H9 (cell line): ENCODE results near the gene GAREM2. TPM values are rescaled to one million over a fixed set of nuclear protein-coding genes. Genes with fewer than 3 reads are reported as not detected.
A peak's percentile ranks its signal among the peaks of the same experiment; 100 is the strongest.

Experiments
- DNase-seq: peaks from one replicate; pipeline ENCODE4 v3.0.0-alpha.2; 2017
- H2AFZ ChIP-seq: one replicate; pipeline ENCODE4 v1.6.1; 2013; ENCODE audit warnings: mild to moderate bottlenecking, low read length, control low read depth, moderate library complexity
- H2AK5ac ChIP-seq: 2 replicates; pipeline ENCODE4 v1.6.1; 2013; ENCODE audit warnings: low read length, control low read depth, mixed read lengths; ENCODE audit not compliant: insufficient read length
- H2BK120ac ChIP-seq: one replicate; pipeline ENCODE4 v1.6.1; 2013; ENCODE audit warnings: low read depth, mild to moderate bottlenecking, low read length, control low read depth, inconsistent platforms; ENCODE audit not compliant: poor library complexity, severe bottlenecking
- H2BK12ac ChIP-seq: 2 replicates; pipeline ENCODE4 v1.6.1; 2013; ENCODE audit warnings: low read length, control low read depth, mixed read lengths, low read depth; ENCODE audit not compliant: insufficient read length
- H2BK15ac ChIP-seq: 2 replicates; pipeline ENCODE4 v1.6.1; 2013; ENCODE audit warnings: low read depth, low read length, control low read depth
- H2BK20ac ChIP-seq: one replicate; pipeline ENCODE4 v1.6.1; 2013; ENCODE audit warnings: low read depth, mild to moderate bottlenecking, low read length, control low read depth, inconsistent platforms; ENCODE audit not compliant: poor library complexity, severe bottlenecking
- H2BK5ac ChIP-seq: 2 replicates; pipeline ENCODE4 v1.6.1; 2013; ENCODE audit warnings: low read length, control low read depth, mixed read lengths; ENCODE audit not compliant: insufficient read length
- H3K14ac ChIP-seq: 2 replicates; pipeline ENCODE4 v1.6.1; 2013; ENCODE audit warnings: low read length, control low read depth; ENCODE audit not compliant: insufficient read depth
- H3K18ac ChIP-seq: 2 replicates; pipeline ENCODE4 v1.6.1; 2013; ENCODE audit warnings: low read depth, mild to moderate bottlenecking, mixed read lengths, low read length, control low read depth; ENCODE audit not compliant: insufficient read length
- H3K23ac ChIP-seq: 2 replicates; pipeline ENCODE4 v1.6.1; 2013; ENCODE audit warnings: low read length, control low read depth, mixed read lengths, low read depth; ENCODE audit not compliant: insufficient read length
- H3K23me2 ChIP-seq: 2 replicates; pipeline ENCODE4 v1.6.1; 2013; ENCODE audit warnings: low read depth, mild to moderate bottlenecking, mixed read lengths, low read length, control low read depth; ENCODE audit not compliant: insufficient read length, poor library complexity, severe bottlenecking
- H3K27ac ChIP-seq: 2 replicates; pipeline ENCODE4 v1.5.1; 2013; ENCODE audit warnings: low read length, control low read depth, mixed read lengths, low read depth; ENCODE audit not compliant: insufficient read length
- H3K27me3 ChIP-seq: 2 replicates; pipeline ENCODE4 v1.6.1; 2013; ENCODE audit warnings: low read length, control low read depth, inconsistent platforms; ENCODE audit not compliant: insufficient read depth
- H3K4ac ChIP-seq: 2 replicates; pipeline ENCODE4 v1.6.1; 2013; ENCODE audit warnings: low read depth, mild to moderate bottlenecking, control low read depth, inconsistent platforms, low read length, moderate library complexity
- H3K4me1 ChIP-seq: 2 replicates; pipeline ENCODE4 v1.6.1; 2013; ENCODE audit warnings: low read length, control low read depth, inconsistent platforms; ENCODE audit not compliant: insufficient read depth
- H3K4me2 ChIP-seq: 2 replicates; pipeline ENCODE4 v1.6.1; 2013; ENCODE audit warnings: low read length, control low read depth, mixed read lengths; ENCODE audit not compliant: insufficient read length, insufficient read depth
- H3K56ac ChIP-seq: 2 replicates; pipeline ENCODE4 v1.6.1; 2013; ENCODE audit warnings: low read depth, mild to moderate bottlenecking, mixed read lengths, low read length, control low read depth; ENCODE audit not compliant: insufficient read length
- H3K79me1 ChIP-seq: 2 replicates; pipeline ENCODE4 v1.6.1; 2013; ENCODE audit warnings: low read depth, mild to moderate bottlenecking, moderate library complexity, low read length, control low read depth, inconsistent platforms; ENCODE audit not compliant: insufficient read depth, poor library complexity, severe bottlenecking
- H3K79me2 ChIP-seq: 2 replicates; pipeline ENCODE4 v1.6.1; 2013; ENCODE audit warnings: low read length, control low read depth, inconsistent platforms; ENCODE audit not compliant: insufficient read depth
- H3K9ac ChIP-seq: 2 replicates; pipeline ENCODE4 v1.6.1; 2013; ENCODE audit warnings: low read length, control low read depth, mixed read lengths; ENCODE audit not compliant: insufficient read length; ENCODE audit errors: extremely low read depth
- H3K9me3 ChIP-seq: one replicate; pipeline ENCODE4 v1.6.1; 2013; ENCODE audit warnings: low read depth, low read length, inconsistent platforms; ENCODE audit not compliant: control insufficient read depth
- H3T11ph ChIP-seq: one replicate; pipeline ENCODE4 v1.6.1; 2013; ENCODE audit warnings: mild to moderate bottlenecking, low read length, control low read depth, inconsistent platforms
- H4K20me1 ChIP-seq: one replicate; pipeline ENCODE4 v1.6.1; 2013; ENCODE audit not compliant: control insufficient read depth, insufficient read length, insufficient read depth
- H4K5ac ChIP-seq: 2 replicates; pipeline ENCODE4 v1.6.1; 2013; ENCODE audit warnings: low read depth, mild to moderate bottlenecking, mixed read lengths, low read length, control low read depth; ENCODE audit not compliant: insufficient read length
- H4K8ac ChIP-seq: replicated peaks from 2 replicates; pipeline ENCODE4 v1.6.1; 2013; ENCODE audit warnings: low read length, control low read depth, mixed read lengths, low read depth; ENCODE audit not compliant: insufficient read length
- H4K91ac ChIP-seq: 2 replicates; pipeline ENCODE4 v1.6.1; 2013; ENCODE audit warnings: low read depth, mild to moderate bottlenecking, moderate library complexity, mixed read lengths, low read length, control low read depth; ENCODE audit not compliant: insufficient read length
- H3K27ac Mint-ChIP-seq, 3 experiments: 2 replicates in 2 of 3; 3 replicates in 1 of 3; pipeline ENCODE4 v1.8.0; 2020 to 2021; ENCODE audit warnings: mixed read lengths in 3 of 3, mild to moderate bottlenecking in 1 of 3, moderate library complexity in 1 of 3
- H3K27me3 Mint-ChIP-seq: 2 replicates; pipeline ENCODE4 v1.8.0; 2021; ENCODE audit warnings: low read depth, mild to moderate bottlenecking, moderate library complexity, mixed read lengths
- H3K36me3 Mint-ChIP-seq, 3 experiments: 2 replicates in 2 of 3; 3 replicates in 1 of 3; pipeline ENCODE4 v1.8.0; 2020 to 2021; ENCODE audit warnings: low read depth in 3 of 3, mixed read lengths in 3 of 3; ENCODE audit not compliant: insufficient read depth in 1 of 3
- H3K4me1 Mint-ChIP-seq, 2 experiments: 2 replicates each; pipeline ENCODE4 v1.8.0; 2020; ENCODE audit warnings: mixed read lengths in 2 of 2
- H3K4me3 Mint-ChIP-seq, 2 experiments: 2 replicates in 1 of 2; 3 replicates in 1 of 2; pipeline ENCODE4 v1.8.0; 2020 to 2021; ENCODE audit warnings: mild to moderate bottlenecking in 2 of 2, mixed read lengths in 2 of 2, moderate library complexity in 1 of 2
- H3K9me3 Mint-ChIP-seq, 2 experiments: 2 replicates in 1 of 2; 3 replicates in 1 of 2; pipeline ENCODE4 v1.8.0; 2020; ENCODE audit warnings: mild to moderate bottlenecking in 2 of 2, mixed read lengths in 2 of 2, moderate library complexity in 1 of 2
- WGBS: extraction: QIAGEN DNeasy Blood & Tissue Kit; methylation state at CpG from one replicate; pipeline ENCODE4 v1.1.7; 2013; ENCODE audit warnings: missing lambda C conversion rate, low lambda C conversion rate, mixed read lengths; ENCODE audit not compliant: insufficient read length; ENCODE audit errors: extremely low coverage; 5-methylcytosine and 5-hydroxymethylcytosine counted together
- total RNA-seq: library from RNA; stranded (reverse); gene quantifications from 2 replicates; pipeline ENCODE4 v1.2.1, GENCODE V29; 2021
- TF ChIP-seq, protein P1 (sequence below): fragments of 200-600 bp; sonication (generic); conservative IDR thresholded peaks from 3 replicates; pipeline ENCODE4 v1.8.0; 2021; ENCODE audit warnings: antibody characterized with exemption, mild to moderate bottlenecking

GAREM2 gene
- total RNA-seq, 1 experiment from 2014 or later, result 14.4 TPM

DNA sequence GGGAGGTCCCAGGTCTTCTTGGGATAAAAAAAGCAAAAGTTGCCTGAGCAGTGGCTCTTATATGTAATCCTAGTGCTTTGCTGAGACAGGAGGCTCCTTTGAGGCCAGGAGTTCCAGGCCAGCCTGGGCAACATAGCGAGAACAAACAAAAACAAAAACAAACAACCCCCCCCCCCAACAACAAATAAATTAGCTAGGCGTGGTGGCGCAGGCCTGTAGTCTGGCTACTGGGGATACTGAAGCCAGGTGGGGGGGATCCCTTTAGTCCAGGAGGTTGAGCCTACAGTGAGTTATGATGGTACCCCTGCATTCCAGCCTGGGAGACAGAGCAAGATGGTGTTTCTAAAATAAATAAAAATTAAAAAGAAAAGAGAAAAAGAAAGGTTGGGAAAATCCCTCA lies 5.4 kb downstream of the GAREM2 start:
- H3K4me1 ChIP-seq, result no peaks in the 10 kb centered on the region; the same call in 1 of the 2 replicates
- peak overlapping the region; percentile 71 for H3K4me2 ChIP-seq
- H2BK15ac ChIP-seq, result no peak overlapping the region
- no peak overlapping the region for H2BK5ac ChIP-seq
- no peaks in the 10 kb centered on the region for H3K79me2 ChIP-seq
- H4K8ac ChIP-seq, result no peak overlapping the region
- TF ChIP-seq, protein P1, sequence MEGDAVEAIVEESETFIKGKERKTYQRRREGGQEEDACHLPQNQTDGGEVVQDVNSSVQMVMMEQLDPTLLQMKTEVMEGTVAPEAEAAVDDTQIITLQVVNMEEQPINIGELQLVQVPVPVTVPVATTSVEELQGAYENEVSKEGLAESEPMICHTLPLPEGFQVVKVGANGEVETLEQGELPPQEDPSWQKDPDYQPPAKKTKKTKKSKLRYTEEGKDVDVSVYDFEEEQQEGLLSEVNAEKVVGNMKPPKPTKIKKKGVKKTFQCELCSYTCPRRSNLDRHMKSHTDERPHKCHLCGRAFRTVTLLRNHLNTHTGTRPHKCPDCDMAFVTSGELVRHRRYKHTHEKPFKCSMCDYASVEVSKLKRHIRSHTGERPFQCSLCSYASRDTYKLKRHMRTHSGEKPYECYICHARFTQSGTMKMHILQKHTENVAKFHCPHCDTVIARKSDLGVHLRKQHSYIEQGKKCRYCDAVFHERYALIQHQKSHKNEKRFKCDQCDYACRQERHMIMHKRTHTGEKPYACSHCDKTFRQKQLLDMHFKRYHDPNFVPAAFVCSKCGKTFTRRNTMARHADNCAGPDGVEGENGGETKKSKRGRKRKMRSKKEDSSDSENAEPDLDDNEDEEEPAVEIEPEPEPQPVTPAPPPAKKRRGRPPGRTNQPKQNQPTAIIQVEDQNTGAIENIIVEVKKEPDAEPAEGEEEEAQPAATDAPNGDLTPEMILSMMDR, result no peak
- H2AK5ac ChIP-seq, result no peak overlapping the region
- peaks cover 26 to 36% of the 10 kb centered on the region in 2 experiments for H3K4me1 Mint-ChIP-seq
- H2AFZ ChIP-seq, result no peak overlapping the region
- no peak overlapping the region for H3K56ac ChIP-seq
- H4K20me1 ChIP-seq, result no peaks in the 10 kb centered on the region
- peaks cover 28% of the 10 kb centered on the region for H3K27me3 Mint-ChIP-seq
- no peak overlapping the region for H3K4ac ChIP-seq
- no peak overlapping the region for H3K27ac Mint-ChIP-seq
- WGBS, result no CpG with 5 or more reads among the region's 3 CpGs
- no peak overlapping the region for H4K5ac ChIP-seq
- H3K79me1 ChIP-seq, result no peaks in the 10 kb centered on the region
- no peaks in the 10 kb centered on the region for H3K9me3 ChIP-seq
- H3K14ac ChIP-seq, result no peak overlapping the region
- H3K9ac ChIP-seq, result no peak overlapping the region
- H3K27ac ChIP-seq, result no peak overlapping the region
- H3K18ac ChIP-seq, result no peak overlapping the region
- no peak overlapping the region for H3T11ph ChIP-seq
- H3K27me3 ChIP-seq, result no peaks in the 10 kb centered on the region
- DNase-seq, result no peak
- H2BK120ac ChIP-seq, result no peak overlapping the region
- H2BK20ac ChIP-seq, result no peak overlapping the region
- H3K23me2 ChIP-seq, result peaks cover 19% of the 10 kb centered on the region
- peaks cover 7 to 22% (median 9%) of the 10 kb centered on the region in 3 experiments for H3K36me3 Mint-ChIP-seq
- H3K9me3 Mint-ChIP-seq, result no peaks in the 10 kb centered on the region; a peak in 1 of 5 replicates
- H3K23ac ChIP-seq, result no peak overlapping the region
- H2BK12ac ChIP-seq, result no peak overlapping the region
- peak overlapping the region in 1 of 2 experiments; percentile 82; a peak in 3 of 5 replicates for H3K4me3 Mint-ChIP-seq
- H4K91ac ChIP-seq, result no peak overlapping the region
